Suprapubic skin (tissue), 3 donors: ENCODE measurements around the gene SPOCK2.

Source experiments
- POLR2A ChIP-seq, 2 donors: fragments of 450-650 bp; IDR thresholded peaks; one replicate each; pipeline ENCODE4 v1.6.1; 2017; ENCODE audit warnings: antibody characterized with exemption in 2 of 2, mild to moderate bottlenecking in 2 of 2, moderate library complexity in 2 of 2
- TF ChIP-seq, protein P1 (sequence below), 2 donors: fragments of 200-600 bp in 1 of 2; fragments of 450-650 bp in 1 of 2; sonication (generic) in 1 of 2; IDR thresholded peaks; one replicate each; pipeline ENCODE4 v1.5.1; 2016 to 2019; ENCODE audit warnings: antibody characterized with exemption in 2 of 2, mild to moderate bottlenecking in 1 of 2, moderate library complexity in 1 of 2

DNA sequence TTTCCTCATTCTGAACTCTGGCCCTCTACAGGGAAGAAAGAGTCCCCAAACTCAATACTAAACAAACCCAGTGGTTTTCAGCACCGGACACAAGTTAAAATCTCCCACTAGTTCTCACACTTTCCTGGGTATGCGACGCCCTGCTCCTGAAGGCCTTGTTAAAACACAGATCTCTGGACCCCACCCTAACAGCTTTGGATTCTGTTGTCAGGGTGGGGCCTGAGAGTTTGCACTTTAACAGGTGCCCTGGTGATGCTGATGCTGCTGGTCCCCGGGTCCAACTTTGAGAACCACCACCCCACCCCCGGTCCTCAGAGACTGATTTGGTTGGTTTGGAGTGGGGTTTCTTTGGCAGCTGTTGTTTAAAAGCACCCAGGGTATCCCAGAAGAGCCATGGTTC lies 62.5 kb downstream of the SPOCK2 start:
- TF ChIP-seq, protein P1, sequence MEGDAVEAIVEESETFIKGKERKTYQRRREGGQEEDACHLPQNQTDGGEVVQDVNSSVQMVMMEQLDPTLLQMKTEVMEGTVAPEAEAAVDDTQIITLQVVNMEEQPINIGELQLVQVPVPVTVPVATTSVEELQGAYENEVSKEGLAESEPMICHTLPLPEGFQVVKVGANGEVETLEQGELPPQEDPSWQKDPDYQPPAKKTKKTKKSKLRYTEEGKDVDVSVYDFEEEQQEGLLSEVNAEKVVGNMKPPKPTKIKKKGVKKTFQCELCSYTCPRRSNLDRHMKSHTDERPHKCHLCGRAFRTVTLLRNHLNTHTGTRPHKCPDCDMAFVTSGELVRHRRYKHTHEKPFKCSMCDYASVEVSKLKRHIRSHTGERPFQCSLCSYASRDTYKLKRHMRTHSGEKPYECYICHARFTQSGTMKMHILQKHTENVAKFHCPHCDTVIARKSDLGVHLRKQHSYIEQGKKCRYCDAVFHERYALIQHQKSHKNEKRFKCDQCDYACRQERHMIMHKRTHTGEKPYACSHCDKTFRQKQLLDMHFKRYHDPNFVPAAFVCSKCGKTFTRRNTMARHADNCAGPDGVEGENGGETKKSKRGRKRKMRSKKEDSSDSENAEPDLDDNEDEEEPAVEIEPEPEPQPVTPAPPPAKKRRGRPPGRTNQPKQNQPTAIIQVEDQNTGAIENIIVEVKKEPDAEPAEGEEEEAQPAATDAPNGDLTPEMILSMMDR (IDR thresholded peaks at IDR 0.05), result no peak
- no peak for TF ChIP-seq POLR2A (IDR thresholded peaks at IDR 0.05)
